IMR-90 (cell line): Measurements from ENCODE around the gene RARS1. TPM values are rescaled to one million over a fixed set of nuclear protein-coding genes. Genes with fewer than 3 reads are reported as not detected.

Experiments
- ATAC-seq: fragments of 200-7000 bp; cut with Tn5 transposase; 2 replicates; pipeline ENCODE4 v1.9.1; 2020; ENCODE audit warnings: low read depth, mild to moderate bottlenecking, moderate library complexity
- BruUV-seq: library from RNA; stranded (reverse); fragments of 400-500 nt; replicated peaks from 2 replicates; lab custom pipeline; 2021; lab: Mats Ljungman, UMichigan
- CTCF ChIA-PET: fragments of 300-600 bp; formaldehyde crosslinking; extraction: SDS; loops from one replicate; lab custom pipeline; 2021; ENCODE audit warnings: antibody characterized with exemption; lab: Yijun Ruan, JAX
- POLR2A ChIA-PET: fragments of 300-600 bp; sonication (Branson Sonifier 250); formaldehyde crosslinking; loops from one replicate; lab custom pipeline; 2022; ENCODE audit warnings: antibody characterized with exemption; ENCODE audit not compliant: unreplicated experiment; lab: Charles Lee
- DNase-seq: peaks from one replicate; pipeline ENCODE4 v3.0.0; 2013
- H2AFZ ChIP-seq: replicated peaks from 2 replicates; pipeline ENCODE3; 2013; ENCODE audit warnings: low read length, mild to moderate bottlenecking; ENCODE audit not compliant: poor library complexity
- H2AK5ac ChIP-seq: 2 replicates; pipeline ENCODE4 v1.6.1; 2013; ENCODE audit warnings: low read depth, low read length, inconsistent platforms
- H2AK9ac ChIP-seq: replicated peaks from 2 replicates; pipeline ENCODE3; 2013; ENCODE audit warnings: mild to moderate bottlenecking, low read depth, low read length, moderate library complexity; ENCODE audit not compliant: poor library complexity
- H2BK120ac ChIP-seq: 2 replicates; pipeline ENCODE4 v1.6.1; 2013; ENCODE audit warnings: low read depth, low read length, inconsistent platforms
- H2BK15ac ChIP-seq: 3 replicates; pipeline ENCODE4 v1.6.1; 2013; ENCODE audit warnings: low read depth, low read length, inconsistent platforms
- H2BK20ac ChIP-seq: 2 replicates; pipeline ENCODE4 v1.6.1; 2013; ENCODE audit warnings: low read depth, mild to moderate bottlenecking, inconsistent platforms, low read length, moderate library complexity
- H2BK5ac ChIP-seq: 2 replicates; pipeline ENCODE4 v1.6.1; 2013; ENCODE audit warnings: mild to moderate bottlenecking, low read depth, low read length, inconsistent platforms; ENCODE audit not compliant: poor library complexity, severe bottlenecking
- H3K14ac ChIP-seq: replicated peaks from 2 replicates; pipeline ENCODE4 v1.6.1; 2013; ENCODE audit warnings: low read depth, low read length, inconsistent platforms
- H3K18ac ChIP-seq: 2 replicates; pipeline ENCODE4 v1.6.1; 2013; ENCODE audit warnings: low read depth, low read length, control low read depth
- H3K23ac ChIP-seq: 2 replicates; pipeline ENCODE4 v1.6.1; 2013; ENCODE audit warnings: low read depth, low read length, inconsistent platforms
- H3K27ac ChIP-seq: 2 replicates; pipeline ENCODE4 v1.5.1; 2013; ENCODE audit warnings: mild to moderate bottlenecking, control low read depth, low read length; ENCODE audit not compliant: insufficient read depth
- H3K27me3 ChIP-seq: 2 replicates; pipeline ENCODE4 v1.6.1; 2013; ENCODE audit warnings: low read length; ENCODE audit not compliant: control insufficient read depth, insufficient read depth
- H3K36me3 ChIP-seq: 2 replicates; pipeline ENCODE4 v1.6.1; 2013; ENCODE audit warnings: low read length, mixed read lengths; ENCODE audit not compliant: control insufficient read depth, insufficient read depth
- H3K4ac ChIP-seq: 2 replicates; pipeline ENCODE4 v1.6.1; 2013; ENCODE audit warnings: low read depth, low read length, inconsistent platforms
- H3K4me1 ChIP-seq: 2 replicates; pipeline ENCODE4 v1.6.1; 2013; ENCODE audit warnings: low read length, mixed read lengths; ENCODE audit not compliant: control insufficient read depth, insufficient read depth
- H3K4me2 ChIP-seq: 2 replicates; pipeline ENCODE4 v1.6.1; 2013; ENCODE audit warnings: low read depth, mild to moderate bottlenecking, control low read depth, low read length, moderate library complexity
- H3K4me3 ChIP-seq: 2 replicates; pipeline ENCODE4 v1.5.1; 2013; ENCODE audit warnings: low read depth, mild to moderate bottlenecking, control low read depth, low read length, moderate library complexity; ENCODE audit not compliant: insufficient read depth
- H3K56ac ChIP-seq: 2 replicates; pipeline ENCODE4 v1.6.1; 2013; ENCODE audit warnings: low read length, inconsistent platforms; ENCODE audit not compliant: insufficient read depth; ENCODE audit errors: extremely low read depth
- H3K79me1 ChIP-seq, 2 experiments: 2 replicates each; pipeline ENCODE4 v1.6.1; 2013; ENCODE audit warnings: low read length in 2 of 2, inconsistent platforms in 1 of 2, low read depth in 1 of 2
- H3K9ac ChIP-seq: 2 replicates; pipeline ENCODE4 v1.6.1; 2013; ENCODE audit warnings: low read depth, low read length, control low read depth
- H3K9me1 ChIP-seq: 2 replicates; pipeline ENCODE4 v1.6.1; 2013; ENCODE audit warnings: low read length, inconsistent platforms; ENCODE audit not compliant: insufficient read depth
- H3K9me3 ChIP-seq: 2 replicates; pipeline ENCODE4 v1.6.1; 2013; ENCODE audit warnings: low read length; ENCODE audit not compliant: control insufficient read depth, insufficient read depth
- H4K20me1 ChIP-seq: 2 replicates; pipeline ENCODE4 v1.6.1; 2013; ENCODE audit warnings: low read length, inconsistent platforms; ENCODE audit not compliant: insufficient read depth
- H4K5ac ChIP-seq: 2 replicates; pipeline ENCODE4 v1.6.1; 2013; ENCODE audit warnings: mild to moderate bottlenecking, low read depth, low read length, control low read depth
- H4K8ac ChIP-seq, 2 experiments: 2 replicates each; pipeline ENCODE4 v1.6.1; 2013; ENCODE audit warnings: low read depth in 2 of 2, low read length in 2 of 2, control low read depth in 1 of 2, inconsistent platforms in 1 of 2
- H4K91ac ChIP-seq: 2 replicates; pipeline ENCODE4 v1.6.1; 2013; ENCODE audit warnings: low read depth, low read length, inconsistent platforms; ENCODE audit not compliant: insufficient read depth
- MXI1 ChIP-seq: IDR thresholded peaks from 2 replicates; pipeline ENCODE4 v1.6.1; 2012; ENCODE audit warnings: low read depth, mild to moderate bottlenecking, low read length, moderate library complexity, borderline replicate concordance
- RAD21 ChIP-seq: IDR thresholded peaks from 2 replicates; pipeline ENCODE4 v1.6.1; 2012; ENCODE audit warnings: low read length, improper control_type of control experiment
- RCOR1 ChIP-seq: IDR thresholded peaks from 2 replicates; pipeline ENCODE4 v1.6.1; 2012; ENCODE audit warnings: mild to moderate bottlenecking, low read length, improper control_type of control experiment; ENCODE audit not compliant: insufficient replicate concordance
- SMC3 ChIP-seq: fragments of 150-350 bp; IDR thresholded peaks from 2 replicates; pipeline ENCODE4 v1.6.1; 2016; ENCODE audit warnings: low read depth, mild to moderate bottlenecking, antibody characterized with exemption, low read length, moderate library complexity
- WGBS, 2 experiments: methylation state at CpG; one replicate each; pipeline versions ENCODE4 v1.1.5 to v1.1.7; 2013; ENCODE audit warnings: missing lambda C conversion rate in 2 of 2; ENCODE audit not compliant: insufficient read length in 1 of 2; ENCODE audit errors: extremely low coverage in 2 of 2; 5-methylcytosine and 5-hydroxymethylcytosine counted together
- dilution Hi-C: fragments of 300-500 bp; cut with HindIII; formaldehyde crosslinking; loops from one replicate; pipeline ENCODE4 v1.14.3; 2018; ENCODE audit warnings: low sequenced_read_pairs; ENCODE audit not compliant: unreplicated experiment
- in situ Hi-C: fragments of 300-500 bp; cut with MboI; formaldehyde crosslinking; loops from 3 replicates; pipeline ENCODE4 v1.14.3; 2019; ENCODE audit warnings: low sequenced_read_pairs, inconsistent platforms, mixed read lengths
- intact Hi-C: fragments of 100-400 bp; cut with micrococcal nuclease; formaldehyde crosslinking; loops from 2 replicates; pipeline ENCODE4 v1.10.0; 2022
- polyA plus RNA-seq, 3 experiments: library from polyadenylated mRNA; depleted of rRNA; stranded (reverse); fragments of >200 nt; gene quantifications; 2 replicates each; pipeline ENCODE4 v1.2.3, GENCODE V29; 2012; ENCODE audit warnings: low replicate concordance in 1 of 3
- total RNA-seq: library from RNA; depleted of rRNA; stranded (reverse); fragments of >200 nt; gene quantifications from 2 replicates; pipeline ENCODE4 v1.2.3, GENCODE V29; 2012

Gene RARS1
- total and polyA plus RNA-seq, 2 of the 4 experiments (the other 2 are of a cell fraction): 80.4 to 153 TPM

DNA sequence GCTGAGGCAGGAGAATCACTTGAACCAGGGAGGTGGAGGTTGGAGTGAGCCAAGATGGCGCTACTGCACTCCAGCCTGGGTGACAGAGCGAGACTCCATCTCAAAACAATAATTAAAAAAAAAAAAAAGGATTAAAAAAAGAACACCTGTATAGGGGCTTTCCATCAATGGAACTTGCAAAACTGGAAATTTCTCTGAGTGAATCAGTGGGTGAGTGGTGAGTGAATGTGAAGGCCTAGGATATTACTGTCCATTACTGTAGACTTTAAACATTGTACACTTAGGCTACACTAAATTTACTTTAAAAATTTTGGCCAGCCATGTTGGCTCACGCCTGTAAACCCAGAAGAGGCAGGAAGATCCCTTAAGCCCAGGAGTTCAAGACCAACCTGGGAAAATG, 5.7 kb upstream of the RARS1 start:
- Histone ChIP-seq H2AFZ (no peak overlapping the region), H3K56ac (no peak overlapping the region), H3K27ac (no peak overlapping the region), H3K18ac (no peak overlapping the region), H3K79me1 (no peaks in the 10 kb centered on the region), H3K9me3 (no peaks in the 10 kb centered on the region), H3K27me3 (no peaks in the 10 kb centered on the region), H3K9ac (no peak overlapping the region), H3K4ac (no peak overlapping the region), H4K5ac (no peak overlapping the region), H3K4me3 (no peak overlapping the region), H3K36me3 (no peaks in the 10 kb centered on the region), H3K14ac (no peak overlapping the region), H2AK9ac (no peak overlapping the region), H2BK20ac (no peak overlapping the region), H4K20me1 (no peaks in the 10 kb centered on the region), H3K4me1 (no peaks in the 10 kb centered on the region), H2BK120ac (no peak overlapping the region), H4K91ac (no peak overlapping the region), H2AK5ac (no peak overlapping the region), H3K9me1 (no peaks in the 10 kb centered on the region), H2BK15ac (no peak overlapping the region), H4K8ac (no peak overlapping the region), H2BK5ac (no peak overlapping the region), H3K4me2 (no peak overlapping the region), H3K23ac (no peak overlapping the region)
- intact Hi-C loops (no loop called here), dilution Hi-C loops (no loop called here), in situ Hi-C loops (no loop called here)
- no CpG with 5 or more reads among the region's 3 CpGs for WGBS, 2 experiments
- no TSS peak for BruUV-seq
- CTCF ChIA-PET: no interaction called here
- POLR2A ChIA-PET: no interaction called here
- TF ChIP-seq MXI1 (no peak), RCOR1 (no peak), RAD21 (no peak), SMC3 (no peak)
- ATAC-seq (no peak), DNase-seq (no peak)
